Mononuclear cell (primary cell): ENCODE data around the gene CNEP1R1. TPM values are rescaled to one million over a fixed set of nuclear protein-coding genes. Genes with fewer than 3 reads are reported as not detected.

Source experiments
- H3K27me3 ChIP-seq: 2 replicates; pipeline ENCODE4 v1.6.0; 2011; ENCODE audit warnings: low read length, control low read depth; ENCODE audit not compliant: insufficient read depth
- H3K4me1 ChIP-seq: 2 replicates; pipeline ENCODE4 v1.5.1; 2011; ENCODE audit warnings: mild to moderate bottlenecking, low read length, control low read depth; ENCODE audit not compliant: insufficient read depth
- H3K4me3 ChIP-seq: 2 replicates; pipeline ENCODE4 v1.5.1; 2011; ENCODE audit warnings: mild to moderate bottlenecking, low read length, moderate library complexity
- H3K9me3 ChIP-seq: 2 replicates; pipeline ENCODE4 v1.5.1; 2011; ENCODE audit warnings: low read depth, mild to moderate bottlenecking, control low read depth, low read length
- total RNA-seq: library from RNA; depleted of rRNA; stranded (reverse); fragments of >200 nt; gene quantifications from one replicate; pipeline ENCODE4 v1.2.3, GENCODE V29; 2012

The CNEP1R1 gene
- 55.4 TPM for total RNA-seq

DNA sequence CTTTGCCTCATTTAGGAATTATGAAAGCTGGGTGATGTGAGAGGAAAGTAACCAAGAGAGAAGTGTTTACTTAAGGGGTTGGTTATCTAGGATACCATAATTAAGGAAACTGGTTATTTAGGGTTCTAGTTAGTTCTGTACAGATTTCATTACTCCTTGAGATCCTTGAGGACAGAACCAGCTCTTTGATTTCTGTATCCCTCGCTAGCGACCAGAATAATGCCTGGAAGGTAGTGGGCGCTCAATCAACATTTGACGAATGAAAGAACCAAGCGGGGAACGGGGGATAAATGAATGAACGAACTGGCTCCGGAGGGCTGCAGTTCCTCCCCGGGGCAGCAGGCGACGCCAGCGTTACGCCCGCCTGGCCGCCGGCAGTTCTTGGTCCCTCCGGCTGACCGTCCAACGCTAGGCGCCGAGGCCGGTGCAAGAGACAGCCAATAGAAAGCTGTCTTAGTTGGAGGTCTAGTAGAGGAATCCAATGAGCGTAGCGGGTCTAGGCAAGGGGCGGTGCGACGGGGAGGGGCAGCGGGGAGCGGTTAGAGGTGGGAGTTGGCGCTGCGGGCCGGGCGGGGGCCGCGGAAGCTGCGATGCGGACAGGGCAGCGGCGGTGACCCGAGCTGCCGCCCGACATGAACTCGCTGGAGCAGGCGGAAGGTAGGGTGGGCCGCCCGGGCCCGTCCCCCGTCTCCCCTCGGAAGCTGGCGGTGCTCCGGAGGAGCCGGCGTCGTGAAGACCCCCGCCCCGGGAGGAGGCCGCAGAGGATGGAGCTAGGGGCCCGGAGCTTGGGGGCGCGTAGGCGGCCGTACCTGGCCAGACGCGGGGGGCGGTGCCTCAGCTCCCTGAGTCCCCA lies at the start of gene CNEP1R1:
Gene CNEP1R1, plus strand, starts transcription at position 542 of the 853 bp plus-strand sequence. Its CDS starts 91 bp downstream, at position 633.
- no peaks in the 10 kb centered on the region for H3K9me3 ChIP-seq
- H3K27me3 ChIP-seq = no peaks in the 10 kb centered on the region

GRCh38 chr16:49977427-49977826 lies 47.6 kb upstream of the CNEP1R1 start:
- Histone ChIP-seq H3K27me3 (no peaks in the 10 kb centered on the region), H3K4me1 (no peaks in the 10 kb centered on the region), H3K9me3 (no peaks in the 10 kb centered on the region), H3K4me3 (no peak overlapping the region)

More for the DNA sequence above, at the start of gene CNEP1R1:
- H3K4me1 ChIP-seq = peaks cover 30% of the 10 kb centered on the region
- peak within 1 kb of the TSS; percentile 94 for H3K4me3 ChIP-seq

DNA sequence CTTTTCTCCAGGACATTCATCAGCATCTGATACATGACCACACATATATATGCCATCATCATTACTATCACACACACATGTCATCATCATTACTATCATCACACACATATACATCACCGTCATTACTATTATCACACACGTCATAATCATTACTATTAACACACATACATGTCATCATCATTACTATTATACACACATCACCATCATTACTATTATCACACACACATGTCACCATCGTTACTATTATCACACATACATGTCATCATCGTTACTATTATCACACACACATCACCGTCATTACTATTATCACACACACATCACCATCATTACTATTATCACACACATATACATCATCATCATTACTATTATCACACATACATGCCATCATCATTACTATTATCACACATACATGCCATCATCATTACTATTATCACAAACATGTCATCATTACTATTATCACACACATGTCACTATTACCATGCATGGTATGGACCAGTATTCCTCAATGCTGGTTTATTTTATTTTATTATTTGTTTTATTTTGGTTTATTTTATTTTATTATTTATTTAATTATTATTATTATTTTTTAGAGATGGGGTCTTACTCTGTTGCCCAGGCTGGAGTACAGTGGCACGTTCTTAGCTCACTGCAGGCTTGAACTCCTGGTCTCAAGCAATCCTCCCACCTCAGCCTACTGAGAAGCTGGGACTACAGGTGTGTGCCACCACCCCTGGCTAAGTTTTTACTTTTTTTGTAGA lies 46.3 kb upstream of the CNEP1R1 start:
- no peaks in the 10 kb centered on the region for H3K9me3 ChIP-seq

DNA sequence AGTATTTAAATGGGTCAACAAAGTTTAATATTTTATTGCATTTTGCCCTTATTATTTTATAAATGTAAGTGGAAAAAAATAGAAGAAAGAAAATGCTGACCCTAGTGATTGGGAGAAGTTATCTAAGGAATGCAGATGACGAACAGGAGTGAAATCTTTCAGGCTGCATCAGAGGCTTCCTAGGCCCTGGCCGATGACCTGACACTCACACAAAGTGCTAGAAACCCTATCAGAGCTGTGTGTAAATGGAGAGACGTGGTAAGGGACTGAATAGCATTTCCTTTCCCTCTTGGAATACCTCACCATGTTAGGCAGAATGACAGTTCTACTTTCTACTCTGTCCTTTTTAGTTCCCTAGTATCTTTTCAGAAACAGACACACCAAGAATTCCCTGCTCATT lies 44.9 kb upstream of the CNEP1R1 start:
- no peaks in the 10 kb centered on the region for H3K27me3 ChIP-seq
- H3K4me1 ChIP-seq = no peaks in the 10 kb centered on the region
- H3K4me3 ChIP-seq = no peak overlapping the region
- H3K9me3 ChIP-seq = no peaks in the 10 kb centered on the region

More for the DNA sequence above, 46.3 kb upstream of the CNEP1R1 start:
- Histone ChIP-seq H3K4me3 (no peak overlapping the region), H3K4me1 (no peaks in the 10 kb centered on the region), H3K27me3 (no peaks in the 10 kb centered on the region)

DNA sequence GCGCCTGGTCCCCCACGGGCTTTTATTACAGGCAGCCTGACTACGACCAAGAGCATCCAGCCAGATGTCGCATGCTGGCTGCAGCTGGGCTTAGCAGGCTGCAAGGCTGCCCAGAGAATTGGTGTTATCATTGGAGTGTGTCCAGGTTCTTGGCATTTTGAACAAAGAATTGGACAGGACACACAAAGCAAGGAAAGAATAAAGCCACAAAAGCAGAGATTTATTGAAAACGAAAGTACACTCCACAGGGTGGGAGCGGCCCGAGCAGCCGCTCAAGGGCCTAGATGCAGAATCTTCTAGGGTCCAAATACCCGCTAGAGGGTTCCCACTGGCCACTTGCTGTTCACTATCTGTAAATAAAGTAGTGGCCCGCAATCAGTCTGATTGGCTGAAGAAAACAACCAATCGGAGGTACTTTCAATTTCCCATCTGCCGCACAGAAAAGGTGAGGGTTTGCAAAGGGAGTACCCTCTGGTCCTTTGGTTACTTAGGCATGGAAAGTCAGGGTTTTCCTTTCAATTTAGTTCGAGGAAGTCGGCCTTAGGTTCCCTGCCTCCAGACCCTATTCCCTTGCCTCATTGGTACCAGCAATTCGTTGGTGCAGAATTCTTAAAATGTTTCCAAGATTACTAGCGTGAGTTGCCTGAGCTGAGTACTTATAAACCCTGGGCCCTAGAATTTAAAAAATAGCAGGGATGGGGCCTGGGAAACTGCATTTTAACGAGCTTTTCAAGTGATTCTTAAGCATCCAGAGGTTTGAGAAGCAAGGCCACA lies 38.5 kb upstream of the CNEP1R1 start:
- H3K27me3 ChIP-seq = no peaks in the 10 kb centered on the region

DNA sequence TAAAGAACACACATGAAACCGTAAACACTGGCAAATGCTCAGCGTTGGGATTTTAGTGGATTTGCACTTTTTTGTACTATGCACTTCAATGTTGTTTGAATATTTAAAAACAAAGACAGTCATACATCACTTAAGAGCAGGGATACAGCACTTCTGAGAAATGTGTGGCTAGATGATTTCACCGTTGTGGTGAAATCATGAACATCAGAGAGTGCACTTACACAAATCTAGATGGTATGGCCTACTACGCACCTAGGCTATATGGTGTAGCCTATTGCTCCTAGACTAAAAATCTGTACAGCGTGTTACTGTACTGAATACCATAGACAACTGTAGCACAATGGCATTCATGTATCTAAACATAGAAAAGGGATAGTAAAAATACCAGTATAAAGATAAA lies 37.6 kb upstream of the CNEP1R1 start:
- Histone ChIP-seq H3K4me1 (no peaks in the 10 kb centered on the region), H3K4me3 (no peak overlapping the region), H3K9me3 (no peaks in the 10 kb centered on the region), H3K27me3 (no peaks in the 10 kb centered on the region)

More for the DNA sequence above, 38.5 kb upstream of the CNEP1R1 start:
- Histone ChIP-seq H3K4me1 (no peaks in the 10 kb centered on the region), H3K9me3 (no peaks in the 10 kb centered on the region), H3K4me3 (no peak overlapping the region)

DNA sequence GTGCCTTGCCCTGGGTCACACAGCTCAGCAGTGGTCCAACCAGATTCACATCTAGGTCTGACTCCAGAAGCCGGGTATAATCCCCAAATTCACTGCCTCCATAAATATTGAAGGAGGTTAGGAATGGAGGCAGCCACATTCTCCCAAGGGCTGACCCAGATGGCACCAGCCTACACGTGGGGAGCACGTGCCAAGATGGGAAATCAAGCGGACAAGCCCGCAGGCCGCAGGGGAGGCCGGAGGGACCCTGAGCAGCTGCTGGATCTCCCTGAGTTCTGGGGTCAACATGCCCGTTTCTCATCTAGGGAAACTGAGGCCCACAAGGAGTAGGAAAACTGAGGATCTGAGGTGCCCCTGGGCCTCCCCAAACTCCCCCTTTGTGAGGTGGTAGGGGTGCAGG lies 32.2 kb upstream of the CNEP1R1 start:
- Histone ChIP-seq H3K9me3 (no peaks in the 10 kb centered on the region), H3K4me3 (no peak overlapping the region), H3K4me1 (no peaks in the 10 kb centered on the region), H3K27me3 (no peaks in the 10 kb centered on the region)

DNA sequence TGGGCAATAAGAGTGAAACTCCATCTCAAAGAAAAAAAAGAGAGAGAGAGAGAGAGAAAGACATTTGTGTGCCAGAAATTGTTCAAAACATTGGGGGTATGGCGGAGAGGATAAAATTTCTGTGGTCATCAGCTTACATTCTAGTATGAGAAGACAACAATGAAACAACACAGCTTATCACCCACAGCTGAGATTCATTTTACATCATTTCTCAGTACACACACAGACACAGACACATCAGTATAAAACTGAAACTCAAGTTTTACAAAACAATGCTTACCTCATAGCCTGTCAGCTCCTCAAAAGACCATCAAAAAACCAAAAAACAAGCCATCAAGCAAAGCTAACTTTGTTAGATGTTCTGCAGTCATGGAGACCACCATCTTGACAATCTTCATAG lies 31.4 kb upstream of the CNEP1R1 start:
- H3K9me3 ChIP-seq = no peaks in the 10 kb centered on the region

DNA sequence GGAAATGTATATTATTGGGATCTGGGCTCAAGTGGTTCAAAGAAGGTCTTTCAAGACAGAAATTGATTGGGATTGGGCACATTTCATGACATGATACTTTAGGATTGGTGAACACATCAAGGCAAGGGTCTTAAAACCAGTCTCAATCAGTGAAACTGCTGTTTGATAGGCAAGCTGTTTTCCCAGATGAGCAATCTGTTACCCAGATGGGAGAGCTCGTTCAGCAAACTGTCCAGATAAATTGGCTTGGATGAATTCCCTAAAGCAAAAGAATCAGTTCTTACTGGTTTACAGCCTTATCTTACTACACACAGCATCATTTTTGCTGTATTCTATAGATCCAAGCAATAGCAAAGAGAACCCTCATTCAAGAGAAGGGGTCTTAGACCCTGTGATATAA lies 31.0 kb upstream of the CNEP1R1 start:
- Histone ChIP-seq H3K4me1 (no peaks in the 10 kb centered on the region), H3K27me3 (no peaks in the 10 kb centered on the region), H3K4me3 (no peak overlapping the region), H3K9me3 (no peaks in the 10 kb centered on the region)

More for the DNA sequence above, 31.4 kb upstream of the CNEP1R1 start:
- Histone ChIP-seq H3K27me3 (no peaks in the 10 kb centered on the region), H3K4me1 (no peaks in the 10 kb centered on the region), H3K4me3 (no peak overlapping the region)

DNA sequence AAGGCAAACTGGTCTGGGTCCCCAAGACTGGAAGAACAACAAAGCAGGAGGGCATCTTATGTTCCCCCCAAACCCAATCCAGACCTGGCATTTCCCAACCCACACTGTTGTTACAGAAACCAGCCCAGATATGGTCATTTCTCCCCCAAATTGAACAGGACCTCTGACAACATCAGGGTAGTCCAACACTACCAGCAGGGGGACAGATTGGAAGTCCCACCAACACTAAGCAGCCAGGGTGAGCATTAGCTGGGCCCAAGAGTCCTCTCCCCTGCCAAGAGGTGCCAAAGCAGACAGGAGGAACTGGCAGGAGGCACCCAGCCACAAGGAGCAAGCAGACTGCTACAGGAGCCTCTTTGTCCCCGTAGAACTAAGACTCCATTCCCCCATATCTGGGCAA lies 29.3 kb upstream of the CNEP1R1 start:
- no peaks in the 10 kb centered on the region for H3K9me3 ChIP-seq
- no peaks in the 10 kb centered on the region for H3K27me3 ChIP-seq
- no peak overlapping the region for H3K4me3 ChIP-seq
- H3K4me1 ChIP-seq = no peaks in the 10 kb centered on the region

GRCh38 chr16:49997721-49998251 lies 27.2 kb upstream of the CNEP1R1 start:
- Histone ChIP-seq H3K4me1 (no peaks in the 10 kb centered on the region), H3K4me3 (no peak overlapping the region), H3K9me3 (no peaks in the 10 kb centered on the region), H3K27me3 (no peaks in the 10 kb centered on the region)

DNA sequence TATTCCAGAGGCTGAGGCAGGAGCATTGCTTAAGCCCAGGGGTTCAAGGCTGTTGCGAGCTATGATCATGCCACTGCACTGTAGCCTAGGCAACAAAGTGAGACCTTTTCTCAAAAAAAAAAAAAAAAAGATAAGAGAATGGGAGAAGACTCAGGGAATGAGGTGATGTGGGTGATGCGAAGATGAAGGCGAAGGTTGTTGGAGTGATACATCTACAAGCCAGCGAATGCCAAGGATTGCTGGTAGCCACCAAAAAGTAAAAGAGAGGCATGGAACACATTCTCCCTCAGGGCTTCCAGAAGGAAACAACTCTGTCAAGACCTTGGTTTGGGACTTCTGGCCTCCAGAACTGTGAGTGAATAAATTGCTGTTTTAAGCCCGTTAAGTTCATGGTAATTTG lies 26.0 kb upstream of the CNEP1R1 start:
- no peaks in the 10 kb centered on the region for H3K9me3 ChIP-seq
- no peaks in the 10 kb centered on the region for H3K4me1 ChIP-seq
- H3K4me3 ChIP-seq = no peak overlapping the region
- no peaks in the 10 kb centered on the region for H3K27me3 ChIP-seq

DNA sequence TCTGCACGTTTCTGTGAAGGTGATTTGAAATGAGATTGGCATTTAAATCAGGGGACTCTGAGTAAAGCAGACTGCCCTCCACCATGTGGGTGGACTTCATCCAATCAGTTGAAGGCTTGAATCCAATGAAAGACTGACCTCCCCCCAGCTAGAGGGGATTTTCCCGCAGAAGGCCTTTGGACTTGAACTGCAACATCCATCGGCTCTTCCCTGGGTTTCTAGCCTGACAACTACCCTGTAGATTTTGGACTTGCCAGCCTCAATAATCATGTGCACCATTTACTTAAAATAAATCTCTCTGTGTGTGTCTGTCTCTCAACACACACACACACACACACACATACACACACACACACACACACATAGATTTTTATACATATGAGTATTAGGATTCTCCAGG lies 23.9 kb upstream of the CNEP1R1 start:
- Histone ChIP-seq H3K9me3 (no peaks in the 10 kb centered on the region), H3K4me3 (no peak overlapping the region)

GRCh38 chr16:50002190-50002589 lies 22.8 kb upstream of the CNEP1R1 start:
- no peaks in the 10 kb centered on the region for H3K4me1 ChIP-seq
- H3K27me3 ChIP-seq = no peaks in the 10 kb centered on the region

More for the DNA sequence above, 23.9 kb upstream of the CNEP1R1 start:
- H3K27me3 ChIP-seq = no peaks in the 10 kb centered on the region
- H3K4me1 ChIP-seq = no peaks in the 10 kb centered on the region

DNA sequence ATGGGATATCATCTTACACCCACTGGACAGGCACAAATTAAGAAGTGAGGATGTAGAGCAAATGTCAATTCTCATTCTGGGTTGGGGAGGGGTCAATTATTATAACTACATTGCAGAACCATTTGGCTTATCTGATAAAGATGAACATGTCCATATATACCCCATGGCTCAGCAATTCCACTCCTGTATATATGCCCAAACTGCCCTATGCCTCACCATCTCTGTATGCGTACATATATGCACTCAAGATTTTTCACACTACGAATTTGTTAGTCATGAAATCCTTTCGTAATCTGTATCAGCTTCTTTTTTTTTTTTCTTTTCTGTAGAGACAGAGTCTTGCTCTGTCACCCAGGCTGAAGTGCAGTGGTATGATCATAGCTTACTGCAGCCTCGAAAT lies 20.8 kb upstream of the CNEP1R1 start:
- Histone ChIP-seq H3K9me3 (no peaks in the 10 kb centered on the region), H3K27me3 (no peaks in the 10 kb centered on the region), H3K4me3 (no peak overlapping the region), H3K4me1 (no peaks in the 10 kb centered on the region)

More at GRCh38 chr16:50002190-50002589, 22.8 kb upstream of the CNEP1R1 start:
- Histone ChIP-seq H3K4me3 (no peak overlapping the region), H3K9me3 (no peaks in the 10 kb centered on the region)
